Breast epithelium (tissue), 3 donors: ENCODE results near the gene ISG20L2.

Experiments used
- POLR2A ChIP-seq: fragments of 450-650 bp; IDR thresholded peaks from one replicate; pipeline ENCODE4 v1.6.1; 2016; ENCODE audit warnings: antibody characterized with exemption, mild to moderate bottlenecking, moderate library complexity
- POLR2AphosphoS5 ChIP-seq, 3 donors: sonication (generic); formaldehyde crosslinking; IDR thresholded peaks; one replicate each; pipeline ENCODE4 v1.6.1; 2017; ENCODE audit warnings: antibody characterized with exemption in 3 of 3
- TF ChIP-seq, protein P1 (sequence below), 3 donors: fragments of 450-650 bp; IDR thresholded peaks; one replicate each; pipeline ENCODE4 v1.5.1; 2016 to 2017; ENCODE audit warnings: antibody characterized with exemption in 3 of 3, mild to moderate bottlenecking in 3 of 3, moderate library complexity in 3 of 3

GRCh38 chr1:156738407-156738806 is 9.8 kb upstream of the ISG20L2 start:
- TF ChIP-seq, protein P1, sequence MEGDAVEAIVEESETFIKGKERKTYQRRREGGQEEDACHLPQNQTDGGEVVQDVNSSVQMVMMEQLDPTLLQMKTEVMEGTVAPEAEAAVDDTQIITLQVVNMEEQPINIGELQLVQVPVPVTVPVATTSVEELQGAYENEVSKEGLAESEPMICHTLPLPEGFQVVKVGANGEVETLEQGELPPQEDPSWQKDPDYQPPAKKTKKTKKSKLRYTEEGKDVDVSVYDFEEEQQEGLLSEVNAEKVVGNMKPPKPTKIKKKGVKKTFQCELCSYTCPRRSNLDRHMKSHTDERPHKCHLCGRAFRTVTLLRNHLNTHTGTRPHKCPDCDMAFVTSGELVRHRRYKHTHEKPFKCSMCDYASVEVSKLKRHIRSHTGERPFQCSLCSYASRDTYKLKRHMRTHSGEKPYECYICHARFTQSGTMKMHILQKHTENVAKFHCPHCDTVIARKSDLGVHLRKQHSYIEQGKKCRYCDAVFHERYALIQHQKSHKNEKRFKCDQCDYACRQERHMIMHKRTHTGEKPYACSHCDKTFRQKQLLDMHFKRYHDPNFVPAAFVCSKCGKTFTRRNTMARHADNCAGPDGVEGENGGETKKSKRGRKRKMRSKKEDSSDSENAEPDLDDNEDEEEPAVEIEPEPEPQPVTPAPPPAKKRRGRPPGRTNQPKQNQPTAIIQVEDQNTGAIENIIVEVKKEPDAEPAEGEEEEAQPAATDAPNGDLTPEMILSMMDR (IDR thresholded peaks at IDR 0.05) = no peak
- TF ChIP-seq POLR2AphosphoS5 (IDR thresholded peaks at IDR 0.05) = no peak
- no peak for TF ChIP-seq POLR2A
